NCI-H2107 treated with DMSO at 0.1 percent for 48 hours (cell line): ENCODE measurements around the gene PPP2R2C.

Source experiments
- DNase-seq: peaks from one replicate; lab custom pipeline; 2025; ENCODE audit not compliant: unreplicated experiment; lab: John Stamatoyannopoulos, UW

PPP2R2C gene

DNA sequence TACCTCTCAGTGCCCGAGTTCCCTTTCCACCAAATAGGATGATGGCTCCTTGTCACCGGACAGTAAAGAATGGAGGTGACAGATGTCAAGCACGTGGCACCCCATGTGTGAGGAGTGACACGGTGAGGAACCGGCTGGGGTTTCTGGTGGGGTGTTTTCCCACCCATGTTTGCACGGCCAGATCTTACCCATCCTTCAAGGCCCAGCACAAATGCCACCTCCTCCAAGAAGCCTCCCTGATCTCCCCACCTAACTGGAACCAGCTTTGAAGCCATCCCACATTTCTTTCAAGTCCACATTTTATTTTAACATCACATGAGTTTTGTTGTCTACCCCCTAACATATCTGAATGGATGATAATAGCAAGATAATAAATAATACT, 139.8 kb downstream of the PPP2R2C start:
- DNase-seq, result no peak

DNA sequence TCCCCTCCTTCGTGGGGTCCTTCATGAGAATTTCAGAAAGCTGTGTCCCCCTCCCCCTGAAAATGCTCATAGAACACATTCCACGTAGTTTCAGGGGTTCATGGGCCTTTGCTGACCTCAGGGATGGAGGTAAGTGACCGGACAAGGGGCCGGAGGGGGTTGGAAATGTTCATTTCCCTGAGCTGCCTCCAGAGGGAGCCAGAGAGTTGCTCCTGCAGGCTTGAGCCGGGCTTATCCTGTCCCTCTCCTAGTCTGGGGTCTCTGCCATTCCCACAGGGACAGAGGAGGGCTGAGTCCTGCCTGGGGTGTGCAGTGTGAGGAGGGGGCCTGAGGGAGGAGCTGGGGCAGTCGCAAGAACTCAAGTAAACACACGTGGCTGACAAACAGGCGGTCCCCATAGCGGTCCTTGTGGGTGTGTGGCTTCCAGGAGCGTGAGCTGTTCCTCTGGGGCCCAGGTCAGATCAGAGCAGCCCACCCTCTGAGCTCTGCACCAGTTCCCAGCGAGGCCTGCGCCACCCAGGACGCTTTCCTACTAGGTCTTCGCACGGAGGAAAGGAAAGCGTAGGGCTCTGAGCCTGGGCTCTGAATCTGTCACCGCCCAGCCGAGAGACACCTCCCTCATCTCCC, 140.3 kb downstream of the PPP2R2C start:
- no peak for DNase-seq

GRCh38 chr4:6331468-6331867, 140.9 kb downstream of the PPP2R2C start:
- DNase-seq, result no peak

DNA sequence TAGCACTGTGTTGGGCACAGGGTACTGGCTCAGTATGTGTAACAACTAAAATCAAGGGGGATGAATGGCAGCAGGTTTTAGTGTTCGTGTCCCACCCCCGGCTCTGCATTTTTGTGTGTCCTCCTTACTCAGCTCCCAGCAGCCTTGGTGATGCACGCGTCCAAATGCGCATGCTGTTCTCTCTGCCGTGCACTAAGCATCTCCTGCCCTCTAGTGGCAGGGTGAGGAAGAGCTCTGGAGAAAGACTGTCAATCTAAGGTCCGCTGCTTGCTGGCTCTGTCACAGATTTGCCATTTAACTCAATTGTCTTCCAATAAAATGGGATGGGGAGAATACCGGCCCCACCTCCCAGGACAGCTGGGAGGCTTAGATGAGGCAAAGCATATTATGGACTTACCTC, 141.4 kb downstream of the PPP2R2C start:
- DNase-seq, result no peak

DNA sequence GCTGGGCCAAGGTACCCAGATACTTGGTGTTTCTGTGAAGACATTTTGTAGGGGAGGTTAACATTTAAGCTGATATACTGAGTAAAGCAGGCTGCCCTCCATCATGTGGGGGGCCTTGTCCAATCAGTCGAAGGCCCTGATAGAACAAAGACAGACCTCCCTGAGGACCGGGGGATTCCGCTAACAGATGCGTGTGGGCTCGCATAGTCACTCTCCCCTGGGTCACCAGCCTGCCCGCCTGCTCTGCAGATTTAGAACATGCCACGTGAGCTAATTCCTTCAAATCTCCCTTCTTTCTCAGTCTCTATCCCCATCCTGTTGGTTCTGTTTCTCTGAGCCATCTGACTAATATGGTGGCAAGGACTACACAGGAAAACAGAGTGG, 142.0 kb downstream of the PPP2R2C start:
- DNase-seq, result no peak

DNA sequence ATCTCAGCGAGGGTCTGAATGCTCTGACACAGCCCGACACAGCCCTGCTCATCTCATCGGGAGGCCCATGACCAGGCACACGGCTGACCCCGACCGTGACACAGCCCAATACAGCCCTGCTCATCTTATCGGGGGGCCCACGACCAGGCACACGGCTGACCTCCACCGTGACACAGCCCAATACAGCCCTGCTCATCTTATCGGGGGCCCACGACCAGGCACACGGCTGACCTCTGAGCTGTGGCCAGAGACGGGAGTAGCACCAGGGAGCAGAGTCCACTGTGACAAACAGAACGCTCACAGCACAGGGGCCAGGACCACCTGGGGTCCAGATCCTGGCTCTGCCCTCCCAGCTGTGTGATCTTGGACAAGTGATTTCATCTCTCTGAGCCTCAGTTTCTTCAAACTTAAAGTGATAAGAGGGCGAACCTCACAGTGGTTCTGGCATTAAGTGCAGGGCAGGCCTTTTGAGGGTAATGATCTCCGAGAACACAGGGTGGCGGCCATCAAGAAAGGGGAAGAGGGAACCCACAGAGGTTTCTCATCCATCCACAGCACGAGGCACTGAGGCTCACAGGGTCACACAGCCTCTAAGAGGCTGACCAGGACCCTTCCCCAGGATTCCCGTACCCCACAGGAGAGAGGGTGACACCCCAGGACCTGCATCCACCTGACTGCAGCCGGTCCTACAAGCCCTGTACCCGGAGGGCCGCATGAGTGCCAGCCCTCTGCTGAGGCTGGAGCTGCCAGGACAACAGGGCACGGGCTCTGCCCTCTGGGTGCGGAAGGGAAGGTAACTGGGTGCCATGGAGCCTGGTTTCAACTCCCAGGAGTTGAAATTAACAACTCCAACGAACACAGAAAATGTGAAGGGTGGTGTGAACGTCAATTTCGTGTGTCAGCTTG, 142.7 kb downstream of the PPP2R2C start:
- no peak for DNase-seq

GRCh38 chr4:6328526-6328925, 143.9 kb downstream of the PPP2R2C start:
- no peak for DNase-seq

DNA sequence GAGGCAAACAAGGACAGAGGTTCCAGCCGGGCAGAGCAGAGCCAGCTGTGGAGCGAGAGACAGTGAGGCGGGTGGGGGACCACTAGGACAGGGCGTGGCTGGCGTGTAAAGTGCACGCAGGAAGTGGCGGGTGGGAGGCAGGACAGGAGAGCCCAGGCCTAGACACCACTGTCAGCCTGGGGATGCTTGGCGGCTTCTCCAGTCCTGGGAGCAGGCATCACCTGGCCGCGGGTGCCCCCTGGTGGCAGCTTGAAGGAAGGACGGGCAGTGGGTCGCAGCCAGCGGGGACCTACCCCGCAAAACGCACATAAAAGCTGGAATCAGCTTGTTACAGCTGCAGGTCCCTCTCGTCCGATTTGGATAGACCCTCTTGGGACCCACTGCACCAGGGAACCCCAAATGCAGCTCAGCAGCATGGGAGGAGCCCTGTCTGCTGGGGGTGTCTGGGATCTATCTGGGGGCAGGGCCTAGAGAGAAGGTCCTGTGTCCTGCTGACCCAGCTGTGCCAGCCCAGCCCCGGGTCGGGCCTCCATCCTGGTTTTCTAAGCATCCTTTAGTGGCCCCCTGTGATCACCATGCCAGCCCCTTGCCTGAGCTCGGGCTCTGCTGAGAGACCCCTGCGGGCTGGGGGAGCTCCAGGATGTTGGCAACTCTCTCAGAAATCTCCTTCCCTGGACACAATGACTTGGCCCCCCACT, 145.0 kb downstream of the PPP2R2C start:
- no peak for DNase-seq

GRCh38 chr4:6326312-6327060, 145.9 kb downstream of the PPP2R2C start:
- no peak for DNase-seq

DNA sequence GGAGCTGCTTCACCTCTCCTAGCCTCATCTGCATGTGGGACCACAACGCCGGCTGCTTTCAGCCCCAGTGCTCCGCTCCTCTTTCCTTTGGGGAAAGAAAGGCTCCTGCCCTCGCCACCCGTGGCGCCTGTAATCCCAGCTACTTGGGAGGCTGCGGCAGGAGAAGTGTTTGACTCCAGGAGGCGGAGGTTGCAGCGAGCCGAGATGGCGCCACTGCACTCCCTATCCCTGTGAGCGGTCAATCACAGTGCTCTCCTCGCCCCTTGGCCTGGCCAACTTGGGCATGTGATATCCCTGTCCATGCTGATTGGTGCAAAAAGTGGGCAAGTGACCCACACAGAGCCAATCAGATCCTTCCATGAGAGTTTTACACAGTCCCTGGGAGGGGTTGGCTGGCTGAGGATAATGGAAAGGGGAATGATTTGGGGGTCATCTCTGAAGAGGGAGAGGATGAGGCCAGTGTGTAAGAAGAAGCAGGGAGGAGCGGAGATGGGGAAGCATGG, 146.6 kb downstream of the PPP2R2C start:
- no peak for DNase-seq

DNA sequence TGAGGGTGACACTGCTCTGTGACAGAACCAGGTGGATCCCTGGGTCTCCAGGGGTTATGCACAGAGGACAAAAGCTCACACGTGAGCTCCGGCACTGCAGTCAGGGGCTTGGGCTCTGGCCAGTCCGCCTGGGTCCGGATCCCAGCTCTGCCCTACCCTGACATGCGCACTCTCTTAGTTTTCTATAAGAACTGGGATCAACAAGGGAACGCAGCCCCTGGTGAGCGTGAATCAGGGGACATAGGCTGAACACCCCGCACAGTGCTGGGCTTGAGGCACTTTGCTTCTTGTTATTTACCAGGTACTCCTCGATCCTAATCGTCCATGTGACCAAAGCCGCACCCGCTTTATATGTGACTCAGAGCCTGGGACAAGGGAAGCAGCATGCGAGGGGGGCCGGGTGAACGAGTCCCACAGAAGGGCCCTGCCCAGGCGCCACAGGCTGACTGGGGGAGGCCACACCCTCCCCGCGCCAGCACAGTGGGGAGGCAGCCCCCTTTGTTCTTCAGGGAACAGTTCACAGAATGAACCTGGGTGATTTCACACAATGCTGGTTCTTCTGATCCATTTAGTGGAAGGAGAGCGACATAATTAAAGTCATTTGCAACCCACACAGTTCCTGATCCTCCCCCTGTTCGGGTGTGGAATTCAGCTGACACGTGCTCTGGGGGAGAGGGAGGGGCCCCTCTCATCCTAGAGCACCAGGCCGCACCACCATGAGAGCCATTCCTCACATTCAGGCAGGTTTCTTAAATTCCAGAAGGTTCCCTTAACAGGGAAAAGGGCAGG, 147.2 kb downstream of the PPP2R2C start:
- DNase-seq, result no peak

DNA sequence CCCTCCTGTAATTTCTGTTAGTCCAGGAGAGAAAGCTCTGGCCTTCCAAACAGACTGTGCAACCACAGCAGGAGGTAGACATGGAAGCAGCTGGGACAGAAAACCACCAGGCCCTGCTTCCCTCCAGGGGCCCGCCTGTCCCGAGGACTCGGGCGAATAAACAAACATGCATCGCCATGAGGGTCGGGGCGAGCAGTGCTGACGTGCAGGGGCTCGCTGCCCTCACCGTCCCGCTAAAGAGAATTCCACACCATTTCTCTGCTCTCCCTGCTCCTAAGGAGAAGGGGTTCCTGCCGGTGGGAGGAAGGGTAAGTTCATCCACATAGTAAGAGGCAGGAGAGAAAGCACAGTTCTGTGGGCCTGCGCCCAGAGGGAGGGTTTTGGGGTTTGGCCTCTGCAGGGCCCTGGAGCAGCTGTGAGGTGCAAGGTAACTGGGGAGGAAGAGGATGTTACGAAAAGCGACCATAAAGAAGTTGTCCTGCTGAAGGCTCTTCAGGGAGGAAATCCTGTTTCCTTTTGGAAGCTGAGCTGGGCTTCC, 147.9 kb downstream of the PPP2R2C start:
- no peak for DNase-seq

GRCh38 chr4:6322761-6323566, 149.4 kb downstream of the PPP2R2C start:
- DNase-seq, result no peak

GRCh38 chr4:6322067-6322760, 150.2 kb downstream of the PPP2R2C start:
- no peak for DNase-seq

GRCh38 chr4:6321361-6321760, 151.1 kb downstream of the PPP2R2C start:
- no peak for DNase-seq

GRCh38 chr4:6320663-6321062, 151.8 kb downstream of the PPP2R2C start:
- no peak for DNase-seq

DNA sequence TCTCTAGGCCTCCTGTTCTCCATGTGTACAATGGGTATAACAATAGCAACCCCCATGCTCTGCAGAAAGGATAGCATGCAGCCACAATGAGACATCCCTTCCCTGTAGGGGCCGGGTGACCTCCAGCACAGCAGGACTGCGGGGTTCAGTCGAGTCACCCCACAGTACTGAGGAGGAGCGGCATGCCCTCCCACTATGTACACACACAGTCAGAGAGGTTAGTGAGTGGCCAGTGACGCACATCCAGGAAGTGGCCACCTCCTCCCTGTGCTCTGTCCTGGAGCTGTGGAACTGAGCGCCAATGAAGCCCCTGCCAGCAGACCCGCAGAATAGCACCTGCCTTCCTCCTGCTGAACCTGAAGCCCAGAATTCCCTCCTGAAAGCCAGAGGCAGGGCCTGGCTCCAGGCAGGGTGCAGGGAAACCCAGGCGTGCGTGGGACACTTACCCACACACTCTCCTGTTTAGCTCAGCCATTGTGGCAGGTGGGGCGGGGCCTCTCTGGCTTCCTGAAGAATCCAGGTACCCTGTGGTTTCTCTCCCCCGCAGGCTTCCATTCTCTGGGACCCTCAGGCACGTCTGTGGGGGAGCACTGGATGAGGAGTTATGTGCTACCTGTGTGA, 152.8 kb downstream of the PPP2R2C start:
- no peak for DNase-seq

- no peak for DNase-seq
Measured at GRCh38 chr4:6318206-6318605, 154.2 kb downstream of the PPP2R2C start.
